Loucy (cell line): ENCODE data around the gene CASKIN2.

Experiments
- H2AFZ ChIP-seq: fragments of 200-600 bp; sonication (generic); 2 replicates; pipeline ENCODE4 v1.6.0; 2016; ENCODE audit warnings: antibody characterized with exemption, mild to moderate bottlenecking, low read length, moderate library complexity
- H3F3A ChIP-seq: fragments of 200-600 bp; 2 replicates; pipeline ENCODE4 v1.6.0; 2016; ENCODE audit warnings: antibody characterized with exemption, low read depth, mild to moderate bottlenecking
- H3K27me3 ChIP-seq: fragments of 200-600 bp; sonication (generic); 2 replicates; pipeline ENCODE4 v1.6.1; 2014; ENCODE audit warnings: low read length, mild to moderate bottlenecking; ENCODE audit not compliant: insufficient read depth, poor library complexity, severe bottlenecking
- H3K36me3 ChIP-seq: fragments of 200-600 bp; sonication (generic); 2 replicates; pipeline ENCODE4 v1.6.1; 2016; ENCODE audit warnings: low read length; ENCODE audit not compliant: insufficient read depth
- H3K4me1 ChIP-seq: fragments of 200-600 bp; sonication (generic); 2 replicates; pipeline ENCODE4 v1.5.1; 2014; ENCODE audit warnings: low read length, mild to moderate bottlenecking; ENCODE audit not compliant: insufficient read depth, poor library complexity, severe bottlenecking
- H3K4me2 ChIP-seq: fragments of 200-600 bp; sonication (generic); 2 replicates; pipeline ENCODE4 v1.6.0; 2014; ENCODE audit warnings: antibody characterized with exemption, low read length, low read depth, mild to moderate bottlenecking; ENCODE audit not compliant: poor library complexity, severe bottlenecking
- H3K4me3 ChIP-seq: fragments of 200-600 bp; sonication (generic); 2 replicates; pipeline ENCODE4 v1.5.1; 2014; ENCODE audit warnings: low read length, mild to moderate bottlenecking, mixed read lengths; ENCODE audit not compliant: poor library complexity, severe bottlenecking
- H3K79me2 ChIP-seq: fragments of 200-600 bp; sonication (generic); 2 replicates; pipeline ENCODE4 v1.6.1; 2014; ENCODE audit warnings: low read length; ENCODE audit not compliant: insufficient read depth
- H3K9ac ChIP-seq: fragments of 200-600 bp; sonication (generic); 2 replicates; pipeline ENCODE4 v1.6.0; 2014; ENCODE audit warnings: mild to moderate bottlenecking, low read depth, low read length, moderate library complexity; ENCODE audit not compliant: poor library complexity, severe bottlenecking
- H3K9me2 ChIP-seq: fragments of 200-600 bp; sonication (generic); replicated peaks from 2 replicates; pipeline ENCODE4 v1.6.1; 2016; ENCODE audit warnings: low read depth, low read length, mixed read lengths
- H3K9me3 ChIP-seq: fragments of 200-600 bp; sonication (generic); 2 replicates; pipeline ENCODE4 v1.6.1; 2014; ENCODE audit warnings: mild to moderate bottlenecking, antibody characterized with exemption, low read length, low read depth; ENCODE audit not compliant: insufficient read depth
- H4K20me1 ChIP-seq: fragments of 200-600 bp; sonication (generic); 2 replicates; pipeline ENCODE4 v1.6.0; 2014; ENCODE audit warnings: antibody characterized with exemption, low read length, mild to moderate bottlenecking; ENCODE audit not compliant: insufficient read depth, poor library complexity, severe bottlenecking
- CTCF ChIP-seq: fragments of 200-600 bp; sonication (generic); conservative IDR thresholded peaks from 2 replicates; pipeline ENCODE4 v1.5.1; 2014; ENCODE audit warnings: mild to moderate bottlenecking, antibody characterized with exemption, low read length
- EZH2phosphoT487 ChIP-seq: fragments of 200-600 bp; IDR thresholded peaks from 2 replicates; pipeline ENCODE4 v1.6.1; 2018; ENCODE audit warnings: antibody characterized with exemption, mild to moderate bottlenecking, moderate library complexity, borderline replicate concordance

The CASKIN2 gene

GRCh38 chr17:75516619-75517296 lies 1.4 kb upstream of the CASKIN2 start:
- H3K79me2 ChIP-seq = peaks cover 8% of the 10 kb centered on the region; the same call in 1 of the 2 replicates
- H4K20me1 ChIP-seq = peaks cover 13% of the 10 kb centered on the region
- no peaks in the 10 kb centered on the region for H3K27me3 ChIP-seq
- no peaks in the 10 kb centered on the region for H3K9me2 ChIP-seq
- H3K9ac ChIP-seq = peak overlapping the region; percentile 70
- TF ChIP-seq EZH2phosphoT487 = no peak
- no peak for TF ChIP-seq CTCF
- peak overlapping the region; percentile 88 for H3K4me2 ChIP-seq
- H2AFZ ChIP-seq = peak overlapping the region; percentile 76
- H3K4me3 ChIP-seq = peak overlapping the region; percentile 84
- H3F3A ChIP-seq = no peaks in the 10 kb centered on the region
- no peaks in the 10 kb centered on the region for H3K36me3 ChIP-seq
- no peaks in the 10 kb centered on the region for H3K9me3 ChIP-seq
- H3K4me1 ChIP-seq = peaks cover 36% of the 10 kb centered on the region

DNA sequence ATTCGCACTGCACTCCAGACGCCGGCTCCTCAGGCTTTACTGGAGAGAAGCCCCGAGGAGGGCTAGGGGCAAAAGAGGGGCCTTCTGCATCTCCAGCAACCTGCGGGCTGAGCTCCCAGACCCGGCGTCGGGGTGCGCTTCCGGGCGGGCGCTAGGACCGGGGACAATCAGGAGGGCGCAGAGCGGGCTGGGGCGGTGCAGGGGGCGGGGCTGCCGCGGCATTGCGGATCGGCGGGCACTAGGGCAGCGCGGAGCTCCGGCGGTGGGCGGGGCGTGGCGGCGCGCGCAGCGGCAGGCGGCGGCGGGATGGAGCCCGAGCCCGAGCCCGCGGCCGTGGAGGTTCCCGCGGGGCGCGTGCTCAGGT lies 900 bp upstream of the CASKIN2 start, which contains the start of gene TSEN54:
Gene TSEN54, plus strand, starts transcription at position 274 of the 364 bp plus-strand sequence. Its CDS starts 33 bp downstream, at position 307.
- no peaks in the 10 kb centered on the region for H3K27me3 ChIP-seq
- peaks cover 8% of the 10 kb centered on the region; the same call in 1 of the 2 replicates for H3K79me2 ChIP-seq
- no peaks in the 10 kb centered on the region for H3F3A ChIP-seq
- H3K9ac ChIP-seq = peak within 1 kb of the TSS; percentile 70
- H3K4me2 ChIP-seq = peak within 1 kb of the TSS; percentile 99
- H3K4me1 ChIP-seq = peaks cover 36% of the 10 kb centered on the region
- no peaks in the 10 kb centered on the region for H3K9me3 ChIP-seq
- no peaks in the 10 kb centered on the region for H3K36me3 ChIP-seq
- no peaks in the 10 kb centered on the region for H3K9me2 ChIP-seq
- H2AFZ ChIP-seq = peak within 1 kb of the TSS; percentile 85
- TF ChIP-seq CTCF (no peak), EZH2phosphoT487 (no peak)
- peak within 1 kb of the TSS; percentile 84 for H3K4me3 ChIP-seq
- H4K20me1 ChIP-seq = peaks cover 13% of the 10 kb centered on the region

GRCh38 chr17:75514919-75515495 lies 330 bp downstream of the CASKIN2 start:
- Histone ChIP-seq H4K20me1 (peaks cover 13% of the 10 kb centered on the region), H3F3A (no peaks in the 10 kb centered on the region), H3K36me3 (no peaks in the 10 kb centered on the region), H3K9me3 (no peaks in the 10 kb centered on the region), H2AFZ (peak overlapping the region; percentile 65), H3K4me2 (peak overlapping the region; percentile 99), H3K4me3 (peak overlapping the region; percentile 84), H3K9ac (peak overlapping the region; percentile 65), H3K9me2 (no peaks in the 10 kb centered on the region), H3K4me1 (peaks cover 36% of the 10 kb centered on the region), H3K79me2 (peaks cover 8% of the 10 kb centered on the region; the same call in 1 of the 2 replicates), H3K27me3 (no peaks in the 10 kb centered on the region)
- TF ChIP-seq EZH2phosphoT487 = no peak
- no peak for TF ChIP-seq CTCF
